ENCODE results near the gene CBLB. TPM values are rescaled to one million over a fixed set of nuclear protein-coding genes. Genes with fewer than 3 reads are reported as not detected.

CBLB gene
- total and polyA plus RNA-seq, 9 donors: 14.8 to 133 (median 40.5) TPM

GRCh38 chr3:105745046-105745445 is 123.8 kb downstream of the CBLB start:
- no peaks in the 10 kb centered on the region for H3K9me3 ChIP-seq
- whole genome bisulfite sequencing, 3 donors: 88 to 95% (median 89%) methylated on average over 3 of the region's 3 CpGs
- TF ChIP-seq CTCF (IDR thresholded peaks at IDR 0.05) (no peak), POLR2A (IDR thresholded peaks at IDR 0.05) (no peak), EP300 (IDR thresholded peaks at IDR 0.05) (no peak)
- no peaks in the 10 kb centered on the region for H3K36me3 ChIP-seq
- no peak overlapping the region for H3K27ac ChIP-seq
- H3K27me3 ChIP-seq: no peaks in the 10 kb centered on the region
- intact Hi-C loops (cut with DNase I): no loop called here
- H3K4me3 ChIP-seq: no peak overlapping the region
- peaks cover 6% of the 10 kb centered on the region for H3K4me1 ChIP-seq (ENCODE audit: insufficient read depth)
- DNase-seq: no peak

- H3K4me3 ChIP-seq: no peak overlapping the region
- no peak overlapping the region for H3K27ac ChIP-seq
- peaks cover 6% of the 10 kb centered on the region for H3K4me1 ChIP-seq (ENCODE audit: insufficient read depth)
- no peaks in the 10 kb centered on the region for H3K36me3 ChIP-seq
- TF ChIP-seq EP300 (IDR thresholded peaks at IDR 0.05): no peak
- TF ChIP-seq POLR2A (IDR thresholded peaks at IDR 0.05): no peak
- no peak for TF ChIP-seq CTCF (IDR thresholded peaks at IDR 0.05)
- DNase-seq: no peak
- H3K9me3 ChIP-seq: no peaks in the 10 kb centered on the region
- no peaks in the 10 kb centered on the region for H3K27me3 ChIP-seq
- intact Hi-C loops (cut with DNase I): no loop called here
- 95 to 98% (median 97%) methylated on average over 1 of the region's 1 CpG for WGBS, 3 donors
Observed at GRCh38 chr3:105744202-105744601, 124.6 kb downstream of the CBLB start.

- Histone ChIP-seq H3K4me3 (no peak overlapping the region), H3K27me3 (no peaks in the 10 kb centered on the region), H3K4me1 (ENCODE audit: insufficient read depth) (no peaks in the 10 kb centered on the region), H3K9me3 (no peaks in the 10 kb centered on the region), H3K27ac (no peak overlapping the region), H3K36me3 (no peaks in the 10 kb centered on the region)
- intact Hi-C loops (cut with DNase I): no loop called here
- TF ChIP-seq EP300 (IDR thresholded peaks at IDR 0.05) (no peak), CTCF (IDR thresholded peaks at IDR 0.05) (no peak), POLR2A (IDR thresholded peaks at IDR 0.05) (no peak)
- 93 to 97% (median 97%) methylated on average over 2 of the region's 2 CpGs for WGBS, 3 donors
- no peak for DNase-seq
Observed at GRCh38 chr3:105733356-105733755, 135.5 kb downstream of the CBLB start.

GRCh38 chr3:105731686-105732085 is 137.1 kb downstream of the CBLB start:
- Histone ChIP-seq H3K27ac (no peak overlapping the region), H3K4me3 (no peak overlapping the region), H3K4me1 (ENCODE audit: insufficient read depth) (no peaks in the 10 kb centered on the region), H3K36me3 (no peaks in the 10 kb centered on the region), H3K9me3 (no peaks in the 10 kb centered on the region), H3K27me3 (no peaks in the 10 kb centered on the region)
- TF ChIP-seq EP300 (IDR thresholded peaks at IDR 0.05) (no peak), CTCF (IDR thresholded peaks at IDR 0.05) (no peak), POLR2A (IDR thresholded peaks at IDR 0.05) (no peak)
- WGBS, 3 donors: 94 to 98% (median 95%) methylated on average over 1 of the region's 1 CpG
- DNase-seq: no peak
- intact Hi-C loops (cut with DNase I): no loop called here

Measured in ovary (tissue), 9 donors.